Motor neuron (in vitro differentiated cells): ENCODE measurements around the gene PLXNB3. TPM values are rescaled to one million over a fixed set of nuclear protein-coding genes. Genes with fewer than 3 reads are reported as not detected.
"Not testable (repeated sequence)": the region's sequence is repeated elsewhere in the genome, so short reads cannot be mapped to it uniquely, and the experiment has no call there.

Experiments used
- ATAC-seq, 8 experiments: fragments of 200-7000 bp; cut with Tn5 transposase; replicated peaks in 6 of 8; 2 replicates each; pipeline ENCODE4 v1.8.0; 2021; ENCODE audit warnings: mild to moderate bottlenecking in 8 of 8, moderate library complexity in 8 of 8
- H3K27ac ChIP-seq, 2 donors: fragments of 250-450 bp; sonication (Bioruptor Pico); 2 replicates each; pipeline ENCODE4 v1.9.0; 2021; ENCODE audit warnings: antibody characterized with exemption in 2 of 2, mild to moderate bottlenecking in 2 of 2, moderate library complexity in 1 of 2
- H3K4me1 ChIP-seq, 2 donors: fragments of 250-450 bp; sonication (Bioruptor Pico); replicated peaks in 1 of 2; 2 replicates each; pipeline ENCODE4 v1.6.1; 2021; ENCODE audit warnings: antibody characterized with exemption in 2 of 2, mild to moderate bottlenecking in 2 of 2, moderate library complexity in 1 of 2
- H3K4me3 ChIP-seq, 5 donors: fragments of 250-450 bp; sonication (Bioruptor Pico); 2 replicates each; pipeline ENCODE4 v1.9.0; 2021; ENCODE audit warnings: antibody characterized with exemption in 5 of 5, mild to moderate bottlenecking in 5 of 5, moderate library complexity in 4 of 5
- WGBS, 10 experiments: fragments of 450-650 bp; shearing (Covaris generic); methylation state at CpG; one replicate each; pipeline ENCODE4 v1.0.0; 2022; 5-methylcytosine and 5-hydroxymethylcytosine counted together
- in situ Hi-C, 9 experiments: fragments of 400-800 bp; cut with MboI; loops; one replicate each; pipeline ENCODE4 v1.15.0; 2021; ENCODE audit warnings: low sequenced_read_pairs in 9 of 9, low pct_unique_long_range_greater_than_20kb in 2 of 9; ENCODE audit not compliant: unreplicated experiment in 9 of 9
- total RNA-seq, 8 experiments: library from RNA; unstranded; fragments of 300-600 nt; gene quantifications; 2 replicates each; pipeline versions ENCODE4 v1.2.3 to v1.2.4, GENCODE V29; 2022

The PLXNB3 gene
- total RNA-seq, 8 experiments from 2014 or later, result 0.62 to 4.3 (median 1.2) TPM

GRCh38 chrX:153746359-153746758 lies 17.7 kb upstream of the PLXNB3 start:
- WGBS, 10 experiments, result 39 to 93% (median 68%) methylated on average over 1 to 3 of the region's 3 CpGs; no CpG with 5 or more reads in 5 of the 10 experiments
- ATAC-seq, result no peak
- H3K4me3 ChIP-seq, result no peak overlapping the region
- H3K27ac ChIP-seq, result no peak overlapping the region
- in situ Hi-C loops, result no loop called here
- H3K4me1 ChIP-seq, result peaks cover 13 to 20% of the 10 kb centered on the region in 2 donors

- ATAC-seq, in situ Hi-C loops, H3K4me3 ChIP-seq, H3K27ac ChIP-seq: not testable (repeated sequence)
- peaks cover 13 to 20% of the 10 kb centered on the region in 2 donors for H3K4me1 ChIP-seq
- WGBS, 10 experiments, result 20 to 80% (median 33%) methylated on average over 1 to 2 of the region's 6 CpGs; no CpG with 5 or more reads in 7 of the 10 experiments
Observed at GRCh38 chrX:153746991-153747390, 17.1 kb upstream of the PLXNB3 start.

GRCh38 chrX:153749017-153749416 lies 15.0 kb upstream of the PLXNB3 start:
- ATAC-seq, H3K27ac ChIP-seq, in situ Hi-C loops, H3K4me3 ChIP-seq: not testable (repeated sequence)
- 62% methylated on average over 5 of the region's 7 CpGs; no CpG with 5 or more reads in 9 of the 10 experiments for WGBS, 10 experiments
- peaks cover 6 to 11% of the 10 kb centered on the region in 2 donors for H3K4me1 ChIP-seq

- Histone ChIP-seq H3K4me1 (peaks cover 3 to 8% of the 10 kb centered on the region in 2 donors), H3K4me3 (no peak overlapping the region), H3K27ac (no peak overlapping the region)
- WGBS, 10 experiments, result 50 to 100% (median 54%) methylated on average over 1 to 6 of the region's 12 CpGs; no CpG with 5 or more reads in 6 of the 10 experiments
- peak in 4 of 8 experiments; percentile 53 to 91 (median 85) for ATAC-seq
- in situ Hi-C loops, result no loop called here
Observed at GRCh38 chrX:153750127-153750774, 13.8 kb upstream of the PLXNB3 start.

GRCh38 chrX:153755136-153755535 lies 8.9 kb upstream of the PLXNB3 start:
- Histone ChIP-seq H3K27ac (no peak overlapping the region), H3K4me1 (peaks cover 3 to 6% of the 10 kb centered on the region in 2 donors), H3K4me3 (no peak overlapping the region)
- ATAC-seq, result no peak
- 60 to 71% methylated on average over 1 of the region's 1 CpG; no CpG with 5 or more reads in 8 of the 10 experiments for WGBS, 10 experiments
- in situ Hi-C loops, result no loop called here

GRCh38 chrX:153761863-153762262 lies 2.2 kb upstream of the PLXNB3 start:
- WGBS, 10 experiments, result 42% methylated on average over 7 of the region's 15 CpGs; no CpG with 5 or more reads in 9 of the 10 experiments
- Histone ChIP-seq H3K4me1 (peaks cover 28 to 30% of the 10 kb centered on the region in 2 donors), H3K4me3 (no peak overlapping the region), H3K27ac (no peak overlapping the region)
- ATAC-seq, result no peak
- in situ Hi-C loops, result no loop called here

DNA sequence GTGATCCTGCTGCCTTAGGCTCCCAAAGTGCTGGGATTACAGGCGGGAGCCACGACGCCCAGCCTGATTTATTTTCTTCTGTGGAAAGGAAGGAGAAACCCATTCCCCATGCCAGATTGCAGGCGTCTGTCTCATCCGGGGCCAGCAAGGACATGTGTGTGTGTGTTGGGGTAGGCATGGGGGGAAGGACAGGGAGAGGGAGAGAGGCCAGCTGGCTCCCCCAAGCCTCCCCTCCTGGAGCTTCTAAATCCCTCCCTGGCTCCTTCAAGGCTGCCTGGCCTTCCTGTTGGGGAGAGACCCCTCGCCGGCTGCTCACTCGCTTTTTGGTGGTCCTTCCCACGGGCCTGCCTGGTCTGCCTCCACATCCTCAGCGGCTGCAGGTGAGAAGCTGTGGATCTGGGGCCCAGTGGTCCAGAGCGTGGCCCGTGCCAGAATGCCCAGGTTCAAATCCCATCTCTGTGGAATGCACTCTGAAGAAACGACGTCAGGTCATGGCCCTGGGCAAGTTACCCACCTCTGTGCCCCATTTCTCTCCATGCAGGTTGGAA lies 1.3 kb upstream of the PLXNB3 start:
- WGBS, 10 experiments, result 94% methylated on average over 3 of the region's 14 CpGs; no CpG with 5 or more reads in 9 of the 10 experiments
- in situ Hi-C loops, result no loop called here
- Histone ChIP-seq H3K4me3 (no peak overlapping the region), H3K27ac (no peak overlapping the region), H3K4me1 (peaks cover 30 to 34% of the 10 kb centered on the region in 2 donors)
- ATAC-seq, result no peak

- ATAC-seq, result no peak
- in situ Hi-C loops, result no loop called here
- H3K4me3 ChIP-seq, result no peak overlapping the region
- H3K27ac ChIP-seq, result no peak overlapping the region
- peaks cover 30 to 34% of the 10 kb centered on the region in 2 donors for H3K4me1 ChIP-seq
- WGBS, 10 experiments, result 77 to 80% methylated on average over 1 to 9 of the region's 18 CpGs; no CpG with 5 or more reads in 8 of the 10 experiments
Observed at GRCh38 chrX:153763298-153763932, 634 bp upstream of the PLXNB3 start.

GRCh38 chrX:153764786-153765137 lies 713 bp downstream of the PLXNB3 start:
- H3K4me1 ChIP-seq, result peaks cover 30 to 34% of the 10 kb centered on the region in 2 donors
- peak overlapping the region in 1 of 5 donors; percentile 32 for H3K4me3 ChIP-seq
- WGBS, 10 experiments, result no CpG with 5 or more reads among the region's 7 CpGs
- H3K27ac ChIP-seq, result peak overlapping the region; percentile 66 to 96
- ATAC-seq, result no peak
- in situ Hi-C loops, result no loop called here

DNA sequence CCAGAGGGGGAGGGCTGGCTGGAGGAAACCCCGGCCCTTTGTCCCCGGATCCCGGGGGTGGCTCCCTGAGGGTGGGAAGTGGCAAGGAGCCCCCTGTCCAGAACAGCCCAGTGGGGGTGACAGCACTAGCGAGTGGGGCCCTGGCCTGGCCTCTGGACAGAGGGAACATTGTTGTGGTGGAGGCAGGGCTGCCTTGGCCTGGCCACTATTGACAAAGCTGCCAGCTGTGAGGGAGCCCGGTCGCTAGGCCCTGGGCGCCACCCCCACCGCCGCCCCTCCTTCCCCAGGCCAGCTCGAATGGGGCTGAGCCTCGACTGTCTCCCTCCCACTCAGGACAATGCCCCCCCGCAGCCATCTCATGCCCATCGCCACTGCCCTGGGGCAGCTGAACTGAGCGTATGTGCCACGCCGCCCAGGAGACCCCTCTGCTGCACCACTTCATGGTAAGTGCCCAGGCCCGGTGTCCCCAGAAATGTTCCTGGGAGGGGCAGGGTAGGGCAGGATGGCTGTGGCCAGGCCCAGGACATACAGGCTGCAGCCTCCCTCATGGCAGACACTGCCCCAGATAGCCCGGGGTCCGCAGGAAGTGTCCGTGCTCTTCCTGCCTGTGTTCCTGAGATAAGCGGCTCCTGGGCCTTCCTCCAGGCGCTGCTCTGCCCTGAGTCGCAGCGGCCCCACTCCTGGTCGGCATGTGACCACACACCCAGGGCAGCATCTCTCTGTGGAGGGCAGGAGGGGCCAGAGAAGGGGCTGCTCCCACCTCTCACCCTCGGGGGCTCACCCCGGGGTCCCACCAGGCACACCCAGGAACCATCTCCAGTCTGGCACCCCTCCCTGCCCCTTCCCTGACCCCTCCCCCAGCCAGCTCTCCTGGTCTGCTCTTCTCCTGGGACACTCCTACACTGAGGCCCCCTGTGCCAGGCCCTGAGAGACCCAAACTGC lies 1.4 kb downstream of the PLXNB3 start:
- peak overlapping the region in 3 of 5 donors; percentile 18 to 32 (median 28) for H3K4me3 ChIP-seq
- peak overlapping the region; percentile 66 to 96 for H3K27ac ChIP-seq
- peaks cover 30 to 34% of the 10 kb centered on the region in 2 donors for H3K4me1 ChIP-seq
- ATAC-seq, result peak in 6 of 8 experiments; percentile 17 to 54 (median 34)
- in situ Hi-C loops, result no loop called here
- 59% methylated on average over 5 of the region's 27 CpGs; no CpG with 5 or more reads in 9 of the 10 experiments for WGBS, 10 experiments

DNA sequence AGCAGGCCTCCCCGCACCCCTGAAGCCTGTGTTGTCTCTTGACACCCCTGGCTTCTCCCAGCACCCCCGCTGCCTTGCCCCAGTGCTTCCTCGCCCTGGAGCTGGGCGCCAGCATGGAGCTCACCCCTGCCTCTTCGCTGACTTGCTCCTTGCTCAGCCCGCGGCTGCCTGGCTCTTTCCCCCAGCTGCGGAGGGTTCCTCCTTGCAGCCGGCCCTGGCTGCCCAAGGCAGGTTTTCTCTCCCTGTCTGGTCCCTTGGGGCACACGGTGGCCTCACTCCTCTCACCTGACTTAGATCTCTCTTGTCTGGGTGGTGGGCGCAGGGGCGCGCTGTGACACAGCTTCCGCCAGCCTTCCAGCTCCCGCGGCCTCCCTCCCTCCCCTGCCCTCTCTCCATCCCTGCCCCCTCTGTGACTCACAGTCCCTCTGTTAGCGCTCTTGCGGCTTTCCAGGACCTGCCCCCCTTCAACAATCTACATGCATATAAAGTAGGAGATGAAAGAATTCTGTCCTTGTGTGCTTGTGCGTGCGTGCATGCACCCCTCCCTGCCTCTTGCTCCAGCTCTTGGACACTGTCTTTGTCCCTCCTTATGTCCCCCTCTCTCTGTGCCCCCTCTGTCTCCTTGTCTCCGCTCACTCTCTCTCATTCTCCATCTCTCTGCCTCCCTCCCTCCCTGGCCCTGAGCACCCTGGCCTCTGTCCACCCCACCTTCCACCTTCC lies 2.2 kb downstream of the PLXNB3 start:
- Histone ChIP-seq H3K27ac (peak overlapping the region; percentile 66 to 96), H3K4me1 (peaks cover 30 to 34% of the 10 kb centered on the region in 2 donors), H3K4me3 (peak overlapping the region in 4 of 5 donors; percentile 12 to 32 (median 23))
- in situ Hi-C loops, result no loop called here
- peak; percentile 50 to 93 (median 88) for ATAC-seq
- WGBS, 10 experiments, result 40% methylated on average over 1 of the region's 21 CpGs; no CpG with 5 or more reads in 9 of the 10 experiments
